Kidney (tissue), 14 donors: ENCODE measurements around the gene HOXB6. TPM values are rescaled to one million over a fixed set of nuclear protein-coding genes. Genes with fewer than 3 reads are reported as not detected.

Experiments used
- DNase-seq, 5 donors: peaks; one replicate each; pipeline ENCODE4 v3.0.0-alpha.2; 2013 to 2020
- FAIRE-seq: peaks from 2 replicates; lab custom pipeline; 2012; peaks lifted over from hg19 to GRCh38; lab: Jason Lieb, UNC
- H3K27ac ChIP-seq, 2 donors: one replicate each; pipeline ENCODE4 v1.7.0; 2013; ENCODE audit warnings: low read depth in 2 of 2, low read length in 2 of 2, inconsistent platforms in 1 of 2
- H3K27me3 ChIP-seq: one replicate; pipeline ENCODE4 v1.7.1; 2013; ENCODE audit warnings: low read length, inconsistent platforms; ENCODE audit not compliant: control insufficient read depth, insufficient read depth
- H3K36me3 ChIP-seq, 3 donors: one replicate each; pipeline versions ENCODE4 v1.7.0 to v1.7.1; 2013; ENCODE audit warnings: low read length in 3 of 3, control low read depth in 1 of 3, inconsistent platforms in 1 of 3; ENCODE audit not compliant: insufficient read depth in 3 of 3, control insufficient read depth in 2 of 3
- H3K4me1 ChIP-seq, 3 donors: one replicate each; pipeline versions ENCODE4 v1.7.0 to v1.7.1; 2013; ENCODE audit warnings: low read length in 3 of 3, inconsistent platforms in 1 of 3, low read depth in 1 of 3; ENCODE audit not compliant: control insufficient read depth in 2 of 3, insufficient read depth in 2 of 3
- H3K4me3 ChIP-seq, 3 donors: one replicate each; pipeline versions ENCODE4 v1.7.0 to v1.8.1; 2013; ENCODE audit warnings: low read length in 3 of 3, control low read depth in 1 of 3, inconsistent platforms in 1 of 3
- H3K9ac ChIP-seq, 3 donors: one replicate each; pipeline versions ENCODE4 v1.7.0 to v1.7.1; 2013; ENCODE audit warnings: low read length in 3 of 3, control low read depth in 1 of 3, inconsistent platforms in 1 of 3
- H3K9me3 ChIP-seq, 3 donors: one replicate each; pipeline versions ENCODE4 v1.7.0 to v1.7.1; 2013; ENCODE audit warnings: low read length in 3 of 3, control low read depth in 1 of 3, inconsistent platforms in 1 of 3; ENCODE audit not compliant: control insufficient read depth in 2 of 3, insufficient read depth in 1 of 3
- CTCF ChIP-seq: IDR thresholded peaks from 3 replicates; pipeline ENCODE4 v1.5.1; 2012; ENCODE audit warnings: mild to moderate bottlenecking, moderate library complexity, borderline replicate concordance; ENCODE audit not compliant: insufficient read depth; ENCODE audit errors: extremely low read depth
- intact Hi-C: fragments of 100-400 bp; cut with DNase I; formaldehyde crosslinking; loops from one replicate; pipeline ENCODE4 v1.11.1; 2022
- polyA plus RNA-seq: library from polyadenylated mRNA; stranded (reverse); fragments of 350-450 nt; fragmentation: Illumina TruSeq; extraction: RNeasy Lipid Tissue Mini Kit (QIAGEN cat#74804); gene quantifications from one replicate; pipeline ENCODE4 v1.2.3, GENCODE V29; 2014; ENCODE audit warnings: low read depth, low replicate concordance; ENCODE audit not compliant: insufficient read depth
- total RNA-seq: library from RNA; stranded (reverse); fragmentation: NEBNext Ultra II Directional; extraction: Animal tissue kit (Norgen Biotek cat#: 25700); gene quantifications from one replicate; pipeline ENCODE4 v1.2.1, GENCODE V29; 2021
- donor health status: control.
- donor health status: control.
- donor health status: control.
- donor health status: control.
- donor health status: control.
- donor health status: DM: yes; HTN: yes; CAD: no.
- donor health status: Normal renal cell carcinoma (clear cell type).

The HOXB6 gene
- total and polyA plus RNA-seq, 2 donors from 2014 or later: 44.0 to 90.2 TPM

- no peak overlapping the region for H3K27ac ChIP-seq
- no peak for TF ChIP-seq CTCF
- H3K36me3 ChIP-seq: no peaks in the 10 kb centered on the region
- DNase-seq: peak; percentile 17 to 42 (median 29)
- H3K4me3 ChIP-seq: no peak overlapping the region
- no peak for FAIRE-seq
- H3K9ac ChIP-seq: no peak overlapping the region
- peaks cover 0 to 2% (median 0%) of the 10 kb centered on the region in 3 donors for H3K4me1 ChIP-seq
- peaks cover 49% of the 10 kb centered on the region for H3K27me3 ChIP-seq
- intact Hi-C loops: no loop called here
- no peaks in the 10 kb centered on the region for H3K9me3 ChIP-seq
Observed at GRCh38 chr17:48628649-48629410, 24.0 kb upstream of the HOXB6 start.

GRCh38 chr17:48627623-48628521, 23.1 kb upstream of the HOXB6 start:
- intact Hi-C loops: no loop called here
- peak in 3 of 5 donors; percentile 36 to 52 (median 50) for DNase-seq
- no peak for FAIRE-seq

GRCh38 chr17:48627118-48627597, 22.4 kb upstream of the HOXB6 start:
- no peaks in the 10 kb centered on the region for H3K9me3 ChIP-seq
- H3K4me1 ChIP-seq: peaks cover 0 to 5% (median 0%) of the 10 kb centered on the region in 3 donors
- no peak for TF ChIP-seq CTCF
- intact Hi-C loops: no loop called here
- H3K27me3 ChIP-seq: peaks cover 58% of the 10 kb centered on the region
- peak overlapping the region in 2 of 3 donors; percentile 2 to 46 for H3K4me3 ChIP-seq
- peak in 2 of 5 donors; percentile 32 to 48 for DNase-seq
- no peak for FAIRE-seq
- H3K27ac ChIP-seq: peak overlapping the region; percentile 33 to 59
- H3K36me3 ChIP-seq: no peaks in the 10 kb centered on the region
- H3K9ac ChIP-seq: peak overlapping the region in 1 of 3 donors; percentile 6

More at GRCh38 chr17:48627623-48628521, 23.1 kb upstream of the HOXB6 start:
- Histone ChIP-seq H3K27me3 (peaks cover 56% of the 10 kb centered on the region), H3K27ac (no peak overlapping the region), H3K4me1 (peaks cover 0 to 2% (median 0%) of the 10 kb centered on the region in 3 donors), H3K4me3 (no peak overlapping the region), H3K36me3 (no peaks in the 10 kb centered on the region), H3K9me3 (no peaks in the 10 kb centered on the region), H3K9ac (no peak overlapping the region)
- no peak for TF ChIP-seq CTCF
